AG09319 (cell line): ENCODE measurements around the gene NOL4.
"Not testable (repeated sequence)": the region's sequence is repeated elsewhere in the genome, so short reads cannot be mapped to it uniquely, and the experiment has no call there.

Experiments
- DNase-seq: peaks from one replicate; pipeline ENCODE4 v3.0.0-alpha.2; 2010; ENCODE audit warnings: low read depth; ENCODE audit errors: extremely low read depth
- CTCF ChIP-seq: IDR thresholded peaks from 2 replicates; pipeline ENCODE4 v1.5.1; 2011; ENCODE audit warnings: low read depth, mild to moderate bottlenecking, inconsistent platforms, low read length, moderate library complexity

The NOL4 gene

GRCh38 chr18:34224423-34225217, at the start of gene NOL4:
TSS of gene NOL4 (minus strand) at chr18:34224913. CDS start at chr18:34223253, 1,660 bp downstream.
- no peak for TF ChIP-seq CTCF
- no peak for DNase-seq

GRCh38 chr18:34266029-34266428, 41.3 kb upstream of the NOL4 start:
- not testable (repeated sequence) for DNase-seq

GRCh38 chr18:34261865-34262780, 37.4 kb upstream of the NOL4 start:
- DNase-seq = no peak
- no peak for TF ChIP-seq CTCF

- no peak for DNase-seq
- no peak for TF ChIP-seq CTCF
Measured at GRCh38 chr18:34258176-34258575, 33.5 kb upstream of the NOL4 start.

GRCh38 chr18:34251919-34252318, 27.2 kb upstream of the NOL4 start:
- DNase-seq = no peak
- TF ChIP-seq CTCF = no peak

GRCh38 chr18:34248727-34249126, 24.0 kb upstream of the NOL4 start:
- no peak for DNase-seq
- TF ChIP-seq CTCF = no peak

- TF ChIP-seq CTCF = no peak
- no peak for DNase-seq
Measured at GRCh38 chr18:34242739-34243138, 18.0 kb upstream of the NOL4 start.

GRCh38 chr18:34233781-34234388, 9.2 kb upstream of the NOL4 start:
- DNase-seq = not testable (repeated sequence)
